ENCODE measurements around the gene LAMA4.
"Not testable (repeated sequence)": the region's sequence is repeated elsewhere in the genome, so short reads cannot be mapped to it uniquely, and the experiment has no call there.

Gene LAMA4

GRCh38 chr6:112116221-112116620 is 138.1 kb downstream of the LAMA4 start:
- WGBS (ENCODE audit: insufficient coverage, insufficient read length): no CpG with 5 or more reads among the region's 1 CpG
- no peak overlapping the region for H3K27ac ChIP-seq (ENCODE audit: low read length)
- no peaks in the 10 kb centered on the region for H3K36me3 ChIP-seq (ENCODE audit: control insufficient read depth, insufficient read depth, low read length)
- H3K27me3 ChIP-seq (ENCODE audit: control insufficient read depth, insufficient read depth, low read length): no peaks in the 10 kb centered on the region
- no peak overlapping the region for H3K4me3 ChIP-seq (ENCODE audit: low read length)
- H3K9me3 ChIP-seq (ENCODE audit: control insufficient read depth, insufficient read depth, low read length): no peaks in the 10 kb centered on the region
- no peak for DNase-seq (ENCODE audit: low read depth, low spot score)
- no peaks in the 10 kb centered on the region for H3K4me1 ChIP-seq (ENCODE audit: control insufficient read depth, insufficient read depth, low read length)

- H3K9me3 ChIP-seq (ENCODE audit: control insufficient read depth, insufficient read depth, low read length): no peaks in the 10 kb centered on the region
- no peak overlapping the region for H3K27ac ChIP-seq (ENCODE audit: low read length)
- no peaks in the 10 kb centered on the region for H3K4me1 ChIP-seq (ENCODE audit: control insufficient read depth, insufficient read depth, low read length)
- H3K36me3 ChIP-seq (ENCODE audit: control insufficient read depth, insufficient read depth, low read length): no peaks in the 10 kb centered on the region
- WGBS (ENCODE audit: insufficient coverage, insufficient read length): no CpG with 5 or more reads among the region's 3 CpGs
- H3K4me3 ChIP-seq (ENCODE audit: low read length): no peak overlapping the region
- H3K27me3 ChIP-seq (ENCODE audit: control insufficient read depth, insufficient read depth, low read length): no peaks in the 10 kb centered on the region
- no peak for DNase-seq (ENCODE audit: low read depth, low spot score)
Observed at GRCh38 chr6:112114577-112115223, 139.7 kb downstream of the LAMA4 start.

GRCh38 chr6:112113918-112114317 is 140.4 kb downstream of the LAMA4 start:
- H3K4me3 ChIP-seq (ENCODE audit: low read length): no peak overlapping the region
- no peak for DNase-seq (ENCODE audit: low read depth, low spot score)
- no peak overlapping the region for H3K27ac ChIP-seq (ENCODE audit: low read length)
- no peaks in the 10 kb centered on the region for H3K36me3 ChIP-seq (ENCODE audit: control insufficient read depth, insufficient read depth, low read length)
- no peaks in the 10 kb centered on the region for H3K9me3 ChIP-seq (ENCODE audit: control insufficient read depth, insufficient read depth, low read length)
- H3K27me3 ChIP-seq (ENCODE audit: control insufficient read depth, insufficient read depth, low read length): no peaks in the 10 kb centered on the region
- H3K4me1 ChIP-seq (ENCODE audit: control insufficient read depth, insufficient read depth, low read length): no peaks in the 10 kb centered on the region

- no peak for DNase-seq (ENCODE audit: low read depth, low spot score)
- no peak overlapping the region for H3K27ac ChIP-seq (ENCODE audit: low read length)
Observed at GRCh38 chr6:112113431-112113830, 140.9 kb downstream of the LAMA4 start.

GRCh38 chr6:112109262-112109661 is 145.1 kb downstream of the LAMA4 start:
- no peaks in the 10 kb centered on the region for H3K9me3 ChIP-seq (ENCODE audit: control insufficient read depth, insufficient read depth, low read length)
- H3K27ac ChIP-seq (ENCODE audit: low read length): no peak overlapping the region
- H3K4me3 ChIP-seq (ENCODE audit: low read length): no peak overlapping the region
- no peaks in the 10 kb centered on the region for H3K4me1 ChIP-seq (ENCODE audit: control insufficient read depth, insufficient read depth, low read length)
- no peaks in the 10 kb centered on the region for H3K36me3 ChIP-seq (ENCODE audit: control insufficient read depth, insufficient read depth, low read length)
- no peaks in the 10 kb centered on the region for H3K27me3 ChIP-seq (ENCODE audit: control insufficient read depth, insufficient read depth, low read length)
- DNase-seq (ENCODE audit: low read depth, low spot score): no peak
- WGBS (ENCODE audit: insufficient coverage, insufficient read length): no CpG with 5 or more reads among the region's 9 CpGs

More at GRCh38 chr6:112113431-112113830, 140.9 kb downstream of the LAMA4 start:
- Histone ChIP-seq H3K9me3 (ENCODE audit: control insufficient read depth, insufficient read depth, low read length) (no peaks in the 10 kb centered on the region), H3K4me3 (ENCODE audit: low read length) (no peak overlapping the region), H3K4me1 (ENCODE audit: control insufficient read depth, insufficient read depth, low read length) (no peaks in the 10 kb centered on the region), H3K36me3 (ENCODE audit: control insufficient read depth, insufficient read depth, low read length) (no peaks in the 10 kb centered on the region), H3K27me3 (ENCODE audit: control insufficient read depth, insufficient read depth, low read length) (no peaks in the 10 kb centered on the region)
- no CpG with 5 or more reads among the region's 3 CpGs for WGBS (ENCODE audit: insufficient coverage, insufficient read length)

- no peaks in the 10 kb centered on the region for H3K27me3 ChIP-seq (ENCODE audit: control insufficient read depth, insufficient read depth, low read length)
- no peaks in the 10 kb centered on the region for H3K9me3 ChIP-seq (ENCODE audit: control insufficient read depth, insufficient read depth, low read length)
- H3K36me3 ChIP-seq (ENCODE audit: control insufficient read depth, insufficient read depth, low read length): no peaks in the 10 kb centered on the region
- DNase-seq (ENCODE audit: low read depth, low spot score): no peak
- H3K4me3 ChIP-seq (ENCODE audit: low read length): no peak overlapping the region
- H3K4me1 ChIP-seq (ENCODE audit: control insufficient read depth, insufficient read depth, low read length): no peaks in the 10 kb centered on the region
- H3K27ac ChIP-seq (ENCODE audit: low read length): no peak overlapping the region
- WGBS (ENCODE audit: insufficient coverage, insufficient read length): no CpG with 5 or more reads among the region's 2 CpGs
Observed at GRCh38 chr6:112106562-112106961, 147.8 kb downstream of the LAMA4 start.

- not testable (repeated sequence) for H3K36me3 ChIP-seq (ENCODE audit: control insufficient read depth, insufficient read depth, low read length); H3K27ac ChIP-seq (ENCODE audit: low read length); DNase-seq (ENCODE audit: low read depth, low spot score); H3K4me1 ChIP-seq (ENCODE audit: control insufficient read depth, insufficient read depth, low read length); H3K9me3 ChIP-seq (ENCODE audit: control insufficient read depth, insufficient read depth, low read length); H3K27me3 ChIP-seq (ENCODE audit: control insufficient read depth, insufficient read depth, low read length); H3K4me3 ChIP-seq (ENCODE audit: low read length)
- no CpG with 5 or more reads among the region's 2 CpGs for WGBS (ENCODE audit: insufficient coverage, insufficient read length)
Observed at GRCh38 chr6:112106026-112106425, 148.3 kb downstream of the LAMA4 start.

- Histone ChIP-seq H3K9me3 (ENCODE audit: control insufficient read depth, insufficient read depth, low read length) (no peaks in the 10 kb centered on the region), H3K4me1 (ENCODE audit: control insufficient read depth, insufficient read depth, low read length) (no peaks in the 10 kb centered on the region), H3K36me3 (ENCODE audit: control insufficient read depth, insufficient read depth, low read length) (no peaks in the 10 kb centered on the region), H3K4me3 (ENCODE audit: low read length) (no peak overlapping the region), H3K27ac (ENCODE audit: low read length) (no peak overlapping the region), H3K27me3 (ENCODE audit: control insufficient read depth, insufficient read depth, low read length) (no peaks in the 10 kb centered on the region)
- peak; percentile 25 for DNase-seq (ENCODE audit: low read depth, low spot score)
- WGBS (ENCODE audit: insufficient coverage, insufficient read length): no CpG with 5 or more reads among the region's 4 CpGs
Observed at GRCh38 chr6:112100561-112100960, 153.8 kb downstream of the LAMA4 start.

GRCh38 chr6:112096901-112097300 is 157.5 kb downstream of the LAMA4 start:
- DNase-seq (ENCODE audit: low read depth, low spot score): no peak
- Histone ChIP-seq H3K4me3 (ENCODE audit: low read length) (no peak overlapping the region), H3K9me3 (ENCODE audit: control insufficient read depth, insufficient read depth, low read length) (no peaks in the 10 kb centered on the region), H3K27ac (ENCODE audit: low read length) (no peak overlapping the region), H3K4me1 (ENCODE audit: control insufficient read depth, insufficient read depth, low read length) (no peaks in the 10 kb centered on the region), H3K36me3 (ENCODE audit: control insufficient read depth, insufficient read depth, low read length) (no peaks in the 10 kb centered on the region), H3K27me3 (ENCODE audit: control insufficient read depth, insufficient read depth, low read length) (no peaks in the 10 kb centered on the region)
- no CpG with 5 or more reads among the region's 2 CpGs for WGBS (ENCODE audit: insufficient coverage, insufficient read length)

- Histone ChIP-seq H3K4me3 (ENCODE audit: low read length) (peak overlapping the region; percentile 76; the same call in 1 of the 2 replicates), H3K9me3 (ENCODE audit: control insufficient read depth, insufficient read depth, low read length) (no peaks in the 10 kb centered on the region), H3K36me3 (ENCODE audit: control insufficient read depth, insufficient read depth, low read length) (no peaks in the 10 kb centered on the region), H3K27me3 (ENCODE audit: control insufficient read depth, insufficient read depth, low read length) (no peaks in the 10 kb centered on the region), H3K27ac (ENCODE audit: low read length) (no peak overlapping the region), H3K4me1 (ENCODE audit: control insufficient read depth, insufficient read depth, low read length) (no peaks in the 10 kb centered on the region)
- no peak for DNase-seq (ENCODE audit: low read depth, low spot score)
- 100% methylated on average over 2 of the region's 7 CpGs for WGBS (ENCODE audit: insufficient coverage, insufficient read length)
Observed at GRCh38 chr6:112087916-112088315, 166.5 kb downstream of the LAMA4 start.
